ENCODE data around the gene MANSC4.

The MANSC4 gene

GRCh38 chr12:27814411-27814810, 34.4 kb upstream of the MANSC4 start:
- no peak overlapping the region for H3K27ac ChIP-seq (ENCODE audit: low read depth, low read length)
- no peaks in the 10 kb centered on the region for H3K27me3 ChIP-seq (ENCODE audit: control insufficient read depth, insufficient read depth, low read length)
- no peaks in the 10 kb centered on the region for H3K4me1 ChIP-seq (ENCODE audit: control insufficient read depth, insufficient read depth, low read length)
- H3K9ac ChIP-seq (ENCODE audit: low read length) = no peak overlapping the region
- no peak overlapping the region for H3K4me3 ChIP-seq (ENCODE audit: low read length)
- H3K36me3 ChIP-seq (ENCODE audit: control insufficient read depth, insufficient read depth, low read length) = no peaks in the 10 kb centered on the region

GRCh38 chr12:27812502-27812901, 32.5 kb upstream of the MANSC4 start:
- no peak overlapping the region for H3K4me3 ChIP-seq (ENCODE audit: low read length)
- H3K27ac ChIP-seq (ENCODE audit: low read depth, low read length) = no peak overlapping the region
- no peaks in the 10 kb centered on the region for H3K36me3 ChIP-seq (ENCODE audit: control insufficient read depth, insufficient read depth, low read length)
- no peaks in the 10 kb centered on the region for H3K4me1 ChIP-seq (ENCODE audit: control insufficient read depth, insufficient read depth, low read length)
- H3K9ac ChIP-seq (ENCODE audit: low read length) = no peak overlapping the region
- no peaks in the 10 kb centered on the region for H3K27me3 ChIP-seq (ENCODE audit: control insufficient read depth, insufficient read depth, low read length)

- Histone ChIP-seq H3K4me1 (ENCODE audit: control insufficient read depth, insufficient read depth, low read length) (no peaks in the 10 kb centered on the region), H3K27me3 (ENCODE audit: control insufficient read depth, insufficient read depth, low read length) (no peaks in the 10 kb centered on the region), H3K36me3 (ENCODE audit: control insufficient read depth, insufficient read depth, low read length) (no peaks in the 10 kb centered on the region), H3K4me3 (ENCODE audit: low read length) (no peak overlapping the region), H3K9ac (ENCODE audit: low read length) (no peak overlapping the region), H3K27ac (ENCODE audit: low read depth, low read length) (no peak overlapping the region)
Observed at GRCh38 chr12:27810756-27811155, 30.7 kb upstream of the MANSC4 start.

- Histone ChIP-seq H3K36me3 (ENCODE audit: control insufficient read depth, insufficient read depth, low read length) (no peaks in the 10 kb centered on the region), H3K4me3 (ENCODE audit: low read length) (no peak overlapping the region), H3K9ac (ENCODE audit: low read length) (no peak overlapping the region), H3K27ac (ENCODE audit: low read depth, low read length) (no peak overlapping the region), H3K27me3 (ENCODE audit: control insufficient read depth, insufficient read depth, low read length) (no peaks in the 10 kb centered on the region), H3K4me1 (ENCODE audit: control insufficient read depth, insufficient read depth, low read length) (no peaks in the 10 kb centered on the region)
Observed at GRCh38 chr12:27808841-27809240, 28.8 kb upstream of the MANSC4 start.

GRCh38 chr12:27807063-27807703, 27.1 kb upstream of the MANSC4 start:
- Histone ChIP-seq H3K27ac (ENCODE audit: low read depth, low read length) (no peak overlapping the region), H3K36me3 (ENCODE audit: control insufficient read depth, insufficient read depth, low read length) (no peaks in the 10 kb centered on the region), H3K4me1 (ENCODE audit: control insufficient read depth, insufficient read depth, low read length) (no peaks in the 10 kb centered on the region), H3K4me3 (ENCODE audit: low read length) (no peak overlapping the region), H3K9ac (ENCODE audit: low read length) (no peak overlapping the region), H3K27me3 (ENCODE audit: control insufficient read depth, insufficient read depth, low read length) (no peaks in the 10 kb centered on the region)

- Histone ChIP-seq H3K4me1 (ENCODE audit: control insufficient read depth, insufficient read depth, low read length) (no peaks in the 10 kb centered on the region), H3K27me3 (ENCODE audit: control insufficient read depth, insufficient read depth, low read length) (no peaks in the 10 kb centered on the region), H3K4me3 (ENCODE audit: low read length) (no peak overlapping the region), H3K9ac (ENCODE audit: low read length) (no peak overlapping the region), H3K27ac (ENCODE audit: low read depth, low read length) (no peak overlapping the region), H3K36me3 (ENCODE audit: control insufficient read depth, insufficient read depth, low read length) (no peaks in the 10 kb centered on the region)
Observed at GRCh38 chr12:27806259-27806658, 26.2 kb upstream of the MANSC4 start.

- H3K36me3 ChIP-seq (ENCODE audit: control insufficient read depth, insufficient read depth, low read length) = no peaks in the 10 kb centered on the region
- H3K4me1 ChIP-seq (ENCODE audit: control insufficient read depth, insufficient read depth, low read length) = no peaks in the 10 kb centered on the region
- no peak overlapping the region for H3K9ac ChIP-seq (ENCODE audit: low read length)
- no peak overlapping the region for H3K4me3 ChIP-seq (ENCODE audit: low read length)
- H3K27ac ChIP-seq (ENCODE audit: low read depth, low read length) = no peak overlapping the region
- H3K27me3 ChIP-seq (ENCODE audit: control insufficient read depth, insufficient read depth, low read length) = no peaks in the 10 kb centered on the region
Observed at GRCh38 chr12:27805238-27805637, 25.2 kb upstream of the MANSC4 start.

GRCh38 chr12:27802936-27803335, 22.9 kb upstream of the MANSC4 start:
- H3K36me3 ChIP-seq (ENCODE audit: control insufficient read depth, insufficient read depth, low read length) = peaks cover 4% of the 10 kb centered on the region
- no peaks in the 10 kb centered on the region for H3K27me3 ChIP-seq (ENCODE audit: control insufficient read depth, insufficient read depth, low read length)
- no peaks in the 10 kb centered on the region for H3K4me1 ChIP-seq (ENCODE audit: control insufficient read depth, insufficient read depth, low read length)
- no peak overlapping the region for H3K4me3 ChIP-seq (ENCODE audit: low read length)
- no peak overlapping the region for H3K27ac ChIP-seq (ENCODE audit: low read depth, low read length)
- H3K9ac ChIP-seq (ENCODE audit: low read length) = no peak overlapping the region

GRCh38 chr12:27802511-27802910, 22.5 kb upstream of the MANSC4 start:
- Histone ChIP-seq H3K4me1 (ENCODE audit: control insufficient read depth, insufficient read depth, low read length) (no peaks in the 10 kb centered on the region), H3K36me3 (ENCODE audit: control insufficient read depth, insufficient read depth, low read length) (peaks cover 9% of the 10 kb centered on the region), H3K27ac (ENCODE audit: low read depth, low read length) (no peak overlapping the region), H3K27me3 (ENCODE audit: control insufficient read depth, insufficient read depth, low read length) (no peaks in the 10 kb centered on the region), H3K4me3 (ENCODE audit: low read length) (no peak overlapping the region), H3K9ac (ENCODE audit: low read length) (no peak overlapping the region)

- Histone ChIP-seq H3K9ac (ENCODE audit: low read length) (no peak overlapping the region), H3K36me3 (ENCODE audit: control insufficient read depth, insufficient read depth, low read length) (peaks cover 11% of the 10 kb centered on the region), H3K27me3 (ENCODE audit: control insufficient read depth, insufficient read depth, low read length) (no peaks in the 10 kb centered on the region), H3K4me1 (ENCODE audit: control insufficient read depth, insufficient read depth, low read length) (no peaks in the 10 kb centered on the region), H3K27ac (ENCODE audit: low read depth, low read length) (no peak overlapping the region), H3K4me3 (ENCODE audit: low read length) (no peak overlapping the region)
Observed at GRCh38 chr12:27801630-27802029, 21.6 kb upstream of the MANSC4 start.

GRCh38 chr12:27800819-27801218, 20.8 kb upstream of the MANSC4 start:
- Histone ChIP-seq H3K27me3 (ENCODE audit: control insufficient read depth, insufficient read depth, low read length) (no peaks in the 10 kb centered on the region), H3K9ac (ENCODE audit: low read length) (no peak overlapping the region), H3K36me3 (ENCODE audit: control insufficient read depth, insufficient read depth, low read length) (peaks cover 11% of the 10 kb centered on the region), H3K27ac (ENCODE audit: low read depth, low read length) (no peak overlapping the region), H3K4me1 (ENCODE audit: control insufficient read depth, insufficient read depth, low read length) (no peaks in the 10 kb centered on the region), H3K4me3 (ENCODE audit: low read length) (no peak overlapping the region)

- Histone ChIP-seq H3K27ac (ENCODE audit: low read depth, low read length) (no peak overlapping the region), H3K36me3 (ENCODE audit: control insufficient read depth, insufficient read depth, low read length) (peaks cover 11% of the 10 kb centered on the region), H3K9ac (ENCODE audit: low read length) (no peak overlapping the region), H3K27me3 (ENCODE audit: control insufficient read depth, insufficient read depth, low read length) (no peaks in the 10 kb centered on the region), H3K4me1 (ENCODE audit: control insufficient read depth, insufficient read depth, low read length) (no peaks in the 10 kb centered on the region), H3K4me3 (ENCODE audit: low read length) (no peak overlapping the region)
Observed at GRCh38 chr12:27797301-27798025, 17.4 kb upstream of the MANSC4 start.

GRCh38 chr12:27796128-27796527, 16.1 kb upstream of the MANSC4 start:
- Histone ChIP-seq H3K36me3 (ENCODE audit: control insufficient read depth, insufficient read depth, low read length) (peaks cover 11% of the 10 kb centered on the region), H3K4me1 (ENCODE audit: control insufficient read depth, insufficient read depth, low read length) (no peaks in the 10 kb centered on the region), H3K4me3 (ENCODE audit: low read length) (no peak overlapping the region), H3K9ac (ENCODE audit: low read length) (no peak overlapping the region), H3K27ac (ENCODE audit: low read depth, low read length) (no peak overlapping the region), H3K27me3 (ENCODE audit: control insufficient read depth, insufficient read depth, low read length) (no peaks in the 10 kb centered on the region)
